Gastrocnemius medialis (tissue), 4 donors: ENCODE measurements around the gene SHC1. TPM values are rescaled to one million over a fixed set of nuclear protein-coding genes. Genes with fewer than 3 reads are reported as not detected.

Experiments
- ATAC-seq, 2 donors: fragments of 150-250 bp; one replicate each; pipeline ENCODE4 v1.9.1; 2016
- DNase-seq, 2 donors: peaks; one replicate each; pipeline ENCODE4 v3.0.0-alpha.2; 2019
- H3K27ac ChIP-seq, 4 donors: fragments of 200-600 bp; sonication (generic); 1 replicate in 1 of 4; 2 replicates in 3 of 4; pipeline ENCODE4 v1.5.1; 2016 to 2018; ENCODE audit warnings: mild to moderate bottlenecking in 2 of 4, moderate library complexity in 1 of 4
- H3K27me3 ChIP-seq, 3 donors: fragments of 200-600 bp; sonication (generic) in 2 of 3; 1 replicate in 1 of 3; 2 replicates in 2 of 3; pipeline versions ENCODE4 v1.5.1 to v1.6.0; 2016 to 2019; ENCODE audit warnings: mild to moderate bottlenecking in 1 of 3, moderate library complexity in 1 of 3
- H3K36me3 ChIP-seq, 2 donors: fragments of 200-600 bp; sonication (generic) in 1 of 2; one replicate each; pipeline ENCODE4 v1.5.1; 2017 to 2018
- H3K4me1 ChIP-seq, 2 donors: fragments of 200-600 bp; sonication (generic) in 1 of 2; one replicate each; pipeline ENCODE4 v1.5.1; 2016 to 2017; ENCODE audit warnings: mild to moderate bottlenecking in 2 of 2
- H3K4me3 ChIP-seq, 4 donors: fragments of 200-600 bp; sonication (generic) in 3 of 4; 1 replicate in 1 of 4; 2 replicates in 3 of 4; pipeline ENCODE4 v1.5.1; 2016 to 2019; ENCODE audit warnings: mild to moderate bottlenecking in 2 of 4
- H3K9me3 ChIP-seq, 3 donors: fragments of 200-600 bp; sonication (generic) in 2 of 3; 1 replicate in 1 of 3; 2 replicates in 2 of 3; pipeline ENCODE4 v1.5.1; 2016 to 2019
- CTCF ChIP-seq, 5 experiments: fragments of 450-650 bp in 3 of 5; fragments of 200-600 bp in 2 of 5; sonication (generic) in 2 of 5; IDR thresholded peaks in 4 of 5; conservative IDR thresholded peaks in 1 of 5; 1 replicate in 4 of 5; 2 replicates in 1 of 5; pipeline ENCODE4 v1.5.1; 2016 to 2019; ENCODE audit warnings: antibody characterized with exemption in 5 of 5, mild to moderate bottlenecking in 3 of 5, moderate library complexity in 3 of 5
- POLR2A ChIP-seq, 2 donors: fragments of 450-650 bp; IDR thresholded peaks; one replicate each; pipeline ENCODE4 v1.6.1; 2017; ENCODE audit warnings: antibody characterized with exemption in 2 of 2, mild to moderate bottlenecking in 2 of 2, moderate library complexity in 2 of 2
- in situ Hi-C, 4 donors: fragments of 200-750 bp; cut with MboI; loops; one replicate each; pipeline versions ENCODE4 v1.15.0 to v1.8.0; 2017; ENCODE audit warnings: low sequenced_read_pairs in 4 of 4
- intact Hi-C: fragments of 100-400 bp; cut with DNase I; formaldehyde crosslinking; loops from one replicate; pipeline ENCODE4 v1.15.1; 2023; ENCODE audit warnings: low total_unique reads
- total RNA-seq, 4 donors: library from RNA; depleted of rRNA; stranded (reverse); fragments of >200 nt; gene quantifications; one replicate each; pipeline versions ENCODE4 v1.1.0 to v1.2.3, GENCODE V29; 2016

Gene SHC1
- total RNA-seq, 4 donors from 2014 or later, result 27.4 to 135 (median 54.9) TPM

- H3K27ac ChIP-seq, result peak overlapping the region; percentile 92 to 98 (median 94)
- no peaks in the 10 kb centered on the region for H3K27me3 ChIP-seq
- no peak for TF ChIP-seq POLR2A (IDR thresholded peaks at IDR 0.05)
- TF ChIP-seq CTCF (IDR thresholded peaks at IDR 0.05 in 4 of 5, conservative IDR thresholded peaks at IDR 0.05 in 1 of 5), result no peak
- H3K36me3 ChIP-seq, result peaks cover 0 to 13% of the 10 kb centered on the region in 2 donors
- no peak for DNase-seq
- peaks cover 57 to 65% of the 10 kb centered on the region in 2 donors for H3K4me1 ChIP-seq
- H3K4me3 ChIP-seq, result peak overlapping the region; percentile 67 to 77 (median 69)
- intact Hi-C loops, result no loop called here
- no peaks in the 10 kb centered on the region for H3K9me3 ChIP-seq
- no peak for ATAC-seq
- in situ Hi-C loops, result loop anchor here in 1 of 4 donors (25.0 kb wide), 1 partner anchor 105 kb away; the partner anchor contains the start of genes ADAM15 and EFNA4
Observed at GRCh38 chr1:154957091-154957657, 13.4 kb downstream of the SHC1 start.

- intact Hi-C loops, result loop anchor here (1.0 kb wide), 1 partner anchor 19 kb away; no protein-coding TSS in a partner anchor
- peaks cover 0 to 14% of the 10 kb centered on the region in 2 donors for H3K36me3 ChIP-seq
Observed at GRCh38 chr1:154956544-154956941, 14.0 kb downstream of the SHC1 start.

GRCh38 chr1:154955718-154956543, 14.6 kb downstream of the SHC1 start, which contains the start of gene PBXIP1:
Gene PBXIP1, minus strand, starts transcription at chr1:154956099. Its CDS starts 2,378 bp downstream, at chr1:154953721.
- peak; percentile 93 to 95 for ATAC-seq
- in situ Hi-C loops (loop anchor here in 1 of 4 donors (25.0 kb wide), 1 partner anchor 106 kb away; the partner anchor contains the start of genes ADAM15 and EFNA4), intact Hi-C loops (loop anchor here (1.0 kb wide), 1 partner anchor 19 kb away; no protein-coding TSS in a partner anchor)
- no peaks in the 10 kb centered on the region for H3K9me3 ChIP-seq
- no peak for TF ChIP-seq CTCF (IDR thresholded peaks at IDR 0.05 in 4 of 5, conservative IDR thresholded peaks at IDR 0.05 in 1 of 5)
- TF ChIP-seq POLR2A (IDR thresholded peaks at IDR 0.05), result peak; percentile 67 to 71
- peaks cover 0 to 20% of the 10 kb centered on the region in 2 donors for H3K36me3 ChIP-seq
- H3K27me3 ChIP-seq, result no peaks in the 10 kb centered on the region
- peak; percentile 76 to 89 for DNase-seq
- H3K4me3 ChIP-seq, result peak within 1 kb of the TSS; percentile 67 to 77 (median 69)
- peaks cover 62 to 66% of the 10 kb centered on the region in 2 donors for H3K4me1 ChIP-seq
- peak within 1 kb of the TSS; percentile 92 to 98 (median 94) for H3K27ac ChIP-seq

More at GRCh38 chr1:154956544-154956941, 14.0 kb downstream of the SHC1 start:
- DNase-seq (peak; percentile 52 to 74), ATAC-seq (peak; percentile 22 to 45)
- Histone ChIP-seq H3K4me3 (peak overlapping the region; percentile 67 to 77 (median 69)), H3K4me1 (peaks cover 62 to 68% of the 10 kb centered on the region in 2 donors), H3K27ac (peak overlapping the region; percentile 92 to 98 (median 94)), H3K9me3 (no peaks in the 10 kb centered on the region), H3K27me3 (no peaks in the 10 kb centered on the region)
- no peak for TF ChIP-seq POLR2A (IDR thresholded peaks at IDR 0.05)
- in situ Hi-C loops, result loop anchor here in 1 of 4 donors (25.0 kb wide), 1 partner anchor 106 kb away; the partner anchor contains the start of genes ADAM15 and EFNA4

- ATAC-seq (peak in 1 of 2 donors; percentile 0), DNase-seq (peak in 1 of 2 donors; percentile 53)
- no peaks in the 10 kb centered on the region for H3K27me3 ChIP-seq
- peak overlapping the region; percentile 92 to 98 (median 94) for H3K27ac ChIP-seq
- in situ Hi-C loops (loop anchor here in 1 of 4 donors (25.0 kb wide), 1 partner anchor 107 kb away; the partner anchor contains the start of genes ADAM15 and EFNA4), intact Hi-C loops (no loop called here)
- peaks cover 54 to 58% of the 10 kb centered on the region in 2 donors for H3K4me1 ChIP-seq
- peaks cover 0 to 27% of the 10 kb centered on the region in 2 donors for H3K36me3 ChIP-seq
- no peak for TF ChIP-seq POLR2A (IDR thresholded peaks at IDR 0.05)
- no peak for TF ChIP-seq CTCF (IDR thresholded peaks at IDR 0.05 in 4 of 5, conservative IDR thresholded peaks at IDR 0.05 in 1 of 5)
- peak overlapping the region; percentile 67 to 77 (median 69) for H3K4me3 ChIP-seq
- H3K9me3 ChIP-seq, result no peaks in the 10 kb centered on the region
Observed at GRCh38 chr1:154955039-154955717, 15.4 kb downstream of the SHC1 start.
